Raji (cell line): ENCODE measurements around the gene SEMA3E.

Experiments used
- POLR2A ChIP-seq: IDR thresholded peaks from 2 replicates; pipeline ENCODE4 v1.6.1; 2011; ENCODE audit warnings: low read depth, low read length, control low read depth; ENCODE audit not compliant: insufficient read depth

Gene SEMA3E

GRCh38 chr7:83546586-83546985, 102.4 kb downstream of the SEMA3E start:
- TF ChIP-seq POLR2A = no peak

GRCh38 chr7:83541187-83541960, 107.6 kb downstream of the SEMA3E start:
- TF ChIP-seq POLR2A = no peak

DNA sequence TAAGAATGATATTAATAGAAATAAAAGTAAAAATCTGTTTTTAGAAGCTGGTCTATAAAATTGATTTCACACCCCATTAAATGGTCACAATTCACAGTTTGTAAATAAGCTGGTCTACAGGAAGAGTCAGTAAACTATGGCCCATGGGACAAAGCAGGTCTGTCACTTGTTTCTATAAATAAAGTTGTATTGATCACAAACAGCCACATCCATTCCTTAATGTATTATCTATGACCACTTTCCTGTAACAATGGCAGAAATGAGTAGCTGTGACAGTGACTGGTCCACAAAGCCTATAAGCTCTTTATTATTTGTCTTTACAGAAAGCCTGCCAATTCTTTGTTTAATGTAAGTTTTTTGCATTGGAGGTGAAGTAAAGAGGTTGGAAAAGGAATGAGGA, 114.5 kb downstream of the SEMA3E start:
- no peak for TF ChIP-seq POLR2A

- TF ChIP-seq POLR2A = no peak
Observed at GRCh38 chr7:83532219-83532618, 116.7 kb downstream of the SEMA3E start.

DNA sequence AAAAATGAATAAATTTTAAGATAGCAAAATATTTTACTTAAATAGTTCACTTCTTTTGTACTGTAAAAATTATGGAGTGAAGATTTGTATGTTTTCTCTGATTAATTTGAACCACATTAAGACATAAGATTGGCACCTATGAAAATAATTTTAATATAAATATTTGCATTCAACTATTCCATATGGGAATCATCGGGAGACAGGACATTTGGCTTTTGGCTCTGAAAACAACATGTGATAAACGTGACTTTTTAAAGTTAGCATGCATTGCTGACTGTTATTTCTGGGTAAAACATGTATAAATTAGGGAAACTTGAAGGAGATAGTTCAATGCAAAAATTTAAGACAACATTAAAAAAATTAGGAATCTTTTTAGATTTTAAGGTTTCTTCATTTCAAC, 117.2 kb downstream of the SEMA3E start:
- no peak for TF ChIP-seq POLR2A

GRCh38 chr7:83528925-83529423, 120.0 kb downstream of the SEMA3E start:
- TF ChIP-seq POLR2A = no peak

DNA sequence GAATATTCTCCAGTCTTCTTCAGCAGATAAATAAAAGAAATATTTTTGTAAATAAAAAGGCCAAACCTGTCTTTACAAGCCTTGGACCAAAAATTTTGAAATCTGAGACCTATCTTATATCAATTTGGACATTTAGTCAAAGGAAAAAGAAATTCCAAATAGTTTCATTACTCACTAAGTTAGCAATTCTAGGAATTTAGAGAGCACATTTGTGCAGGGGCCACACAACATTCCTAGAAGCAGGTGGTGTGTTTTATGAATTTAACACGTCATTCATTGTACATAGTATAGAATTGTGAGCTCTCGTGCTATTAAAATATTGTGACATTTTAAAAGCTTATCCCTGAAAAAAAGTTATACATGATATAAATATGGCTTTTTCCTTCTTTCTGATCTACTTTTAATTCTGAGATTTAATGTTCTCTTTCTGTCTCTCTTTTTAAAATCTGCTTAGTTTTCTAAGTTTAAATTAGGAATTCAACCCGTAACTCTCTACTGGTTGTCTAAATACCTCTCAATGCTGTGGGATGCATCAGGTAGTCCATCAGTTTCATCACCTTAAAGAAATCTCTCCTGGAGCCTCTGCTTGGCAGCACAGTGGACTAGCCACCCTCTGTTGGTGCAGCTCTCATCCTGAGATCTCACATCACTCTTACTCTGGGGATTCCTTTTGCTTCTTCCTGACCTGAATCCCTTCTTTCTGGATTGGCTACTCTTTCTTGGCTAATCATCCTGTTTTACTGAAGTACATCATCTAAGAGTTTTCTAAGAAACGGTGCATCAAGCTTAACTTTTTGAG, 124.5 kb downstream of the SEMA3E start:
- TF ChIP-seq POLR2A = no peak

GRCh38 chr7:83520726-83521125, 128.2 kb downstream of the SEMA3E start:
- no peak for TF ChIP-seq POLR2A

DNA sequence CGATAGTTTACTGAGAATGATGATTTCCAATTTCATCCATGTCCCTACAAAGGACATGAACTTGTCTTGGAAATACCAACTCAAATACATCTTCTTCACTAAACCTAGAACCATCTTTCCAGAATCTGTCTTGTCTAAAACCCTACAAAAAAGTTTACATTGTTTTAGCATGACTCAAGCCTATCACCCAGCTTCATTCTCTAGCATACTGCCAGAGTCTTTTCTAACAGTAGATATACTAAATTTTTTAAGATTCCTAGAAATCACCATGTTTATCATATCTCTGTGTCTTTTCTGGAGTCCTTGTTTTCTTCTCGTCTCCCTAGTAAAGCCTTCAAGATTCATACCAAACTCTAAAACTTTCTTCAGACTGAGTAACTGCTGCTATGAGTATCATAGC, 129.7 kb downstream of the SEMA3E start:
- no peak for TF ChIP-seq POLR2A

- TF ChIP-seq POLR2A = no peak
Observed at GRCh38 chr7:83517035-83517700, 131.8 kb downstream of the SEMA3E start.

- TF ChIP-seq POLR2A = no peak
Observed at GRCh38 chr7:83514977-83515376, 134.0 kb downstream of the SEMA3E start.

DNA sequence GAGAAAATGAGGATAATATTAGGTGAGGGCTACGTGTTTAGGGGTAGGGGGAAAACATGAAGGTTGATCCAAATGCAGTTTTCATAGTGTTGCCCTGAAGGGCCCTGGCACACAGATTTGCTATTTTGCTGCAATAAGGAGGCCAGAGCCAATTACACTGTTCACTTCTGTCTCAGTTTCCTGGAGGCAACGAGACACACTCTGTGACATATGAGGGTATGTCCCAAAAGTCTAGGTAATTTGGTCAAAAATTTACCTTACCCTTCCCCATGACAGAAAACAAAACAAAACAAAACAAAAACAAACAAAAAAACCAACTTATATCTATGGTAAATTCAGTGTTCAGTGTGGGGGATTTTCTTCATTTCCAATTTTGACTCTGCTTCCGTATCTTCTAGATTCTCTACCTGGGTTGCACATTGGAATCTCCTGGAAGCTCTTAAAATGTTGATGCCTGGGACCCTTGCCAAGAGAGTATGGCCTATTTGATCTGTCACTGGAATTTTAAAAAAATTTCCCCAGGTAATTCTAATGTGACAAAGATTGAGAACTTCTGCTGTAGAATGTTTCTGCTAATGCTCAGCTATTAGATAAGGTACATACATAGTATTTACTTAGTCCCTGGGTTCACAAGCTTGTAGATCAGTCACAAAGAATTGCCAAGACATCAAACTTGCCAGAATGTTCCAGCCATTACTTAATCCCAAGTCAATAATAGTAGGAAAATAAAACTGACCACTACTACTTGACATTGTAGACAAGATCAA, 139.5 kb downstream of the SEMA3E start:
- TF ChIP-seq POLR2A = no peak

GRCh38 chr7:83504330-83504729, 144.6 kb downstream of the SEMA3E start:
- no peak for TF ChIP-seq POLR2A

- TF ChIP-seq POLR2A = no peak
Observed at GRCh38 chr7:83502636-83503035, 146.3 kb downstream of the SEMA3E start.

- no peak for TF ChIP-seq POLR2A
Observed at GRCh38 chr7:83494683-83495082, 154.3 kb downstream of the SEMA3E start.

DNA sequence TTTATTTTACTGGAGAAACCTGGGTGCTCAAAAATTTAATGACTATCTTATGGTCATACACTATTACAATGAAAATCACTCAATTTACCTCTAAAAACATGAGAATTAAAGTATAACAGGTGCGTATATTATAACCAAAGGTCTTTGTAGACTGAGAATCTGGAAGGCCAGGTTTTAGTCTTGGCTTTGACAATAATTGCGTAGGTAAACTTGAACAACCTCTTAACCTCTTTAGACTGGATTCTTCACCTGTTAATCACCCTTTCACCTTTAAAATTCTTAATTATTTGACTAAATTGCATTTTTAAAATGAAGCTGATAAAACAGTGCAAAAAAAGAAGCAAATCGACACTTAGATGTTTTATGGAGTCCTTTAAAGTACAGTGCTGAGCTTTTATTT, 156.1 kb downstream of the SEMA3E start:
- no peak for TF ChIP-seq POLR2A

- no peak for TF ChIP-seq POLR2A
Observed at GRCh38 chr7:83487801-83488200, 161.1 kb downstream of the SEMA3E start.
